GM12878 (cell line): Measurements from ENCODE around the gene PPP1R17. TPM values are rescaled to one million over a fixed set of nuclear protein-coding genes. Genes with fewer than 3 reads are reported as not detected.
A peak's percentile ranks its signal among the peaks of the same experiment; 100 is the strongest.

Experiments
- ATAC-seq: fragments of 200-7000 bp; cut with Tn5 transposase; 3 replicates; pipeline ENCODE4 v1.9.1; 2020; ENCODE audit warnings: mild to moderate bottlenecking, moderate library complexity
- BruUV-seq: library from RNA; stranded (reverse); fragments of 400-500 nt; replicated peaks from 2 replicates; lab custom pipeline; 2021; lab: Mats Ljungman, UMichigan
- CTCF ChIA-PET: fragments of 300-600 bp; sonication (Branson Sonifier 250); formaldehyde crosslinking; extraction: SDS; loops from one replicate; lab custom pipeline; 2021; ENCODE audit warnings: inconsistent platforms; lab: Yijun Ruan, JAX
- POLR2A ChIA-PET: fragments of 350-600 bp; formaldehyde crosslinking; extraction: SDS; loops from one replicate; lab custom pipeline; 2021; ENCODE audit warnings: inconsistent platforms; lab: Charles Lee
- RAD21 ChIA-PET: fragments of 300-600 bp; sonication (Branson Sonifier 250); formaldehyde crosslinking; loops from one replicate; lab custom pipeline; 2023; ENCODE audit warnings: antibody characterized with exemption; ENCODE audit not compliant: unreplicated experiment; lab: Charles Lee
- SMC1A ChIA-PET: fragments of 300-600 bp; sonication (Branson Sonifier 250); formaldehyde crosslinking; loops from one replicate; lab custom pipeline; 2023; ENCODE audit not compliant: unreplicated experiment, uncharacterized antibody; lab: Charles Lee
- DNase-seq: peaks from one replicate; pipeline ENCODE4 v3.0.0-alpha.2; 2011; ENCODE audit warnings: low read depth, low spot score
- FAIRE-seq: peaks from 3 replicates; lab custom pipeline; 2011; peaks lifted over from hg19 to GRCh38; lab: Jason Lieb, UNC
- H2AFZ ChIP-seq: 2 replicates; pipeline ENCODE4 v1.6.0; 2011; ENCODE audit warnings: low read depth, low read length, control low read depth; ENCODE audit not compliant: control insufficient read depth
- H3K27ac ChIP-seq: 2 replicates; pipeline ENCODE4 v1.5.1; 2011; ENCODE audit warnings: control low read depth; ENCODE audit not compliant: control insufficient read depth, insufficient read depth
- H3K27me3 ChIP-seq, 2 experiments: replicated peaks in 1 of 2; 2 replicates each; pipeline versions ENCODE4 v1.6.0 to v1.6.1; 2011; ENCODE audit warnings: low read length in 1 of 2; ENCODE audit not compliant: control insufficient read depth in 2 of 2, insufficient read depth in 2 of 2
- H3K36me3 ChIP-seq, 2 experiments: 2 replicates each; pipeline ENCODE4 v1.5.1; 2011; ENCODE audit warnings: low read length in 1 of 2; ENCODE audit not compliant: control insufficient read depth in 2 of 2, insufficient read depth in 2 of 2
- H3K4me1 ChIP-seq: 2 replicates; pipeline ENCODE4 v1.6.1; 2011; ENCODE audit warnings: mild to moderate bottlenecking, low read length, moderate library complexity, mixed read lengths; ENCODE audit not compliant: control insufficient read depth, insufficient read depth
- H3K4me2 ChIP-seq: 2 replicates; pipeline ENCODE4 v1.6.0; 2011; ENCODE audit warnings: control low read depth; ENCODE audit not compliant: control insufficient read depth, insufficient read depth
- H3K4me3 ChIP-seq: fragments of 200-600 bp; sonication (generic); 2 replicates; pipeline ENCODE4 v1.5.1; 2016
- H3K79me2 ChIP-seq: 2 replicates; pipeline ENCODE4 v1.6.0; 2011; ENCODE audit warnings: low read length; ENCODE audit not compliant: control insufficient read depth, insufficient read depth
- H3K9ac ChIP-seq: 2 replicates; pipeline ENCODE4 v1.8.0; 2011; ENCODE audit warnings: low read length, control low read depth, mixed read lengths; ENCODE audit not compliant: control insufficient read depth, insufficient read depth
- H3K9me3 ChIP-seq: replicated peaks from 3 replicates; pipeline ENCODE4 v1.5.1; 2011; ENCODE audit warnings: mild to moderate bottlenecking, low read length; ENCODE audit not compliant: control insufficient read depth, insufficient read depth
- H4K20me1 ChIP-seq: 2 replicates; pipeline ENCODE4 v1.6.0; 2011; ENCODE audit not compliant: control insufficient read depth, insufficient read depth
- ATF7 ChIP-seq: fragments of 450-650 bp; IDR thresholded peaks from 2 replicates; pipeline ENCODE4 v1.6.1; 2016; ENCODE audit warnings: low read depth, mild to moderate bottlenecking
- CHD2 ChIP-seq: IDR thresholded peaks from 2 replicates; pipeline ENCODE4 v1.6.1; 2011; ENCODE audit warnings: low read depth, low read length, improper control_type of control experiment, borderline replicate concordance
- IKZF2 ChIP-seq, 2 experiments: fragments of 450-650 bp; IDR thresholded peaks; 2 replicates each; pipeline ENCODE4 v1.6.1; 2017; ENCODE audit warnings: mild to moderate bottlenecking in 2 of 2, moderate library complexity in 2 of 2
- SPI1 ChIP-seq: IDR thresholded peaks from 2 replicates; pipeline ENCODE4 v1.6.1; 2011; ENCODE audit warnings: low read depth, mild to moderate bottlenecking, low read length, moderate library complexity, borderline replicate concordance; ENCODE audit not compliant: insufficient read depth
- SUPT20H ChIP-seq: IDR thresholded peaks from 2 replicates; pipeline ENCODE4 v1.6.1; 2011; ENCODE audit warnings: low read depth, mild to moderate bottlenecking, low read length, moderate library complexity, borderline replicate concordance; ENCODE audit not compliant: control insufficient read depth
- SUZ12 ChIP-seq: fragments of 200-600 bp; sonication (generic); IDR thresholded peaks from one replicate; pipeline ENCODE4 v1.6.1; 2018; ENCODE audit warnings: antibody characterized with exemption, mild to moderate bottlenecking; ENCODE audit not compliant: unreplicated experiment
- ZNF24 ChIP-seq: fragments of 450-650 bp; IDR thresholded peaks from 2 replicates; pipeline ENCODE4 v1.6.1; 2017; ENCODE audit warnings: antibody characterized with exemption, mild to moderate bottlenecking
- WGBS: methylation state at CpG from one replicate; pipeline ENCODE4 v1.1.6; 2016; ENCODE audit warnings: low lambda C conversion rate; ENCODE audit not compliant: insufficient replicate concordance, insufficient coverage; ENCODE audit errors: missing lambda C conversion rate; 5-methylcytosine and 5-hydroxymethylcytosine counted together
- in situ Hi-C: fragments of 300-500 bp; cut with MboI; formaldehyde crosslinking; loops from 9 replicates; pipeline ENCODE4 v1.14.3; 2018; ENCODE audit warnings: mixed read lengths
- intact Hi-C: fragments of 100-400 bp; cut with micrococcal nuclease; formaldehyde crosslinking; loops from one replicate; pipeline ENCODE4 v1.14.2; 2022; ENCODE audit not compliant: unreplicated experiment
- polyA plus RNA-seq, 11 experiments: library from polyadenylated mRNA; depleted of rRNA in 4 of 11; unstranded in 6 of 11; stranded (reverse) in 5 of 11; fragments of >200 nt; fragmentation: Nextera tagmentation in 4 of 11; fragmentation: Illumina TruSeq in 1 of 11; extraction: Ambion mirVana in 4 of 11; extraction: Trizol in 1 of 11; gene quantifications; 1 replicate in 1 of 11; 2 replicates in 10 of 11; pipeline versions ENCODE4 v1.2.1 to v1.2.3, GENCODE V29; 2011 to 2016; ENCODE audit warnings: inconsistent platforms in 2 of 11, missing spikeins in 2 of 11, low read depth in 1 of 11
- total RNA-seq, 4 experiments: library from RNA; depleted of rRNA in 3 of 4; stranded (reverse); fragments of >200 nt in 3 of 4; fragmentation: Illumina TruSeq in 1 of 4; extraction: Trizol in 1 of 4; gene quantifications; 2 replicates each; pipeline versions ENCODE4 v1.2.1 to v1.2.3, GENCODE V29; 2013 to 2021
- TF ChIP-seq, protein P1 (sequence below): IDR thresholded peaks from 2 replicates; pipeline ENCODE4 v1.6.1; 2012; ENCODE audit warnings: improper control_type of control experiment, low read depth, low read length; ENCODE audit not compliant: insufficient replicate concordance
- TF ChIP-seq, protein P2 (sequence below): fragments of 450-650 bp; IDR thresholded peaks from 2 replicates; pipeline ENCODE4 v1.6.1; 2017; ENCODE audit warnings: low read depth, mild to moderate bottlenecking, moderate library complexity
- TF ChIP-seq, protein P3 (sequence below): IDR thresholded peaks from 2 replicates; pipeline ENCODE4 v1.6.1; 2012; ENCODE audit warnings: low read depth, low read length, improper control_type of control experiment
- TF ChIP-seq, protein P4 (sequence below): fragments of 450-650 bp; IDR thresholded peaks from 2 replicates; pipeline ENCODE4 v1.6.1; 2018; ENCODE audit warnings: borderline replicate concordance, mild to moderate bottlenecking; ENCODE audit not compliant: partially characterized antibody

PPP1R17 gene
- total and polyA plus RNA-seq, 10 of the 15 experiments (the other 5 are each of a cell fraction or from before 2014, with no cell fraction given), result 0.05 to 0.28 (median 0.19) TPM; not detected in 7

DNA sequence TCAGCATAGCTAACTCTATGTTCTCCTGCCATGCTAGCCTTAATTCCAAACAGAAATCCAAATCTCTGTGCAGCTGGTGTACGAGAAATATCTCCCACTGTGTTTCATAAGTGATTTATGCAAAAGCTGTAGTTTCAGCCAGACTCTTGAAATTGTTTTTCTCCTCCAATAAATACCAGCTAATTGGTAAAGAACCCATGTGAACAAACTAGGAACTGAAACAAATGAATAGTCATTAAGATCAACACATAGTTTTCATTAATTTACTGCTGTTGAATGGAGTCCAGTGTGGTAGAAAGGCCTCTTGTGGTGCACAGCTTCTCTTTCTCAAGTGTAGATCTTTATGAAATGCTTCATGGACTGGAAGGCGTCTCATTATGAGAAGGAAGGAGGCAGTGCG lies 18.4 kb downstream of the PPP1R17 start:
- Histone ChIP-seq H2AFZ (no peak overlapping the region), H3K4me3 (no peak overlapping the region), H3K4me1 (no peaks in the 10 kb centered on the region), H4K20me1 (no peaks in the 10 kb centered on the region), H3K4me2 (no peak overlapping the region), H3K9me3 (no peaks in the 10 kb centered on the region), H3K27ac (no peak overlapping the region), H3K36me3 (no peaks in the 10 kb centered on the region), H3K79me2 (no peaks in the 10 kb centered on the region), H3K27me3 (peaks cover 0 to 3% of the 10 kb centered on the region in 2 experiments; a peak in 1 of 4 replicates), H3K9ac (no peak overlapping the region)
- FAIRE-seq, result no peak
- SMC1A ChIA-PET, result interaction anchor here (0.7 to 6.8 kb wide), 10 partner anchors 8 to 690 kb away, joined by 3 to 80 read pairs (median 6); no protein-coding TSS in a partner anchor
- CTCF ChIA-PET, result interaction anchor here (0.7 to 1.9 kb wide), 4 partner anchors 29 to 262 kb away, joined by 3 to 7 read pairs (median 4); no protein-coding TSS in a partner anchor
- in situ Hi-C loops (no loop called here), intact Hi-C loops (no loop called here)
- POLR2A ChIA-PET, result interaction anchor here (1.5 kb wide), 1 partner anchor 10 kb away, joined by 8 read pairs; no protein-coding TSS in a partner anchor
- peak; percentile 83 for ATAC-seq
- RAD21 ChIA-PET, result interaction anchor here (2.7 to 3.9 kb wide), 2 partner anchors 9 to 18 kb away, joined by 13 to 48 read pairs; partner anchors contain the start of gene PPP1R17
- WGBS, result 19% methylated on average over 3 of the region's 3 CpGs
- no TSS peak for BruUV-seq
- peak; percentile 37 for DNase-seq
- TF ChIP-seq SPI1, result peak; percentile 64; the same call in 1 of the 2 replicates
- TF ChIP-seq, protein P1, sequence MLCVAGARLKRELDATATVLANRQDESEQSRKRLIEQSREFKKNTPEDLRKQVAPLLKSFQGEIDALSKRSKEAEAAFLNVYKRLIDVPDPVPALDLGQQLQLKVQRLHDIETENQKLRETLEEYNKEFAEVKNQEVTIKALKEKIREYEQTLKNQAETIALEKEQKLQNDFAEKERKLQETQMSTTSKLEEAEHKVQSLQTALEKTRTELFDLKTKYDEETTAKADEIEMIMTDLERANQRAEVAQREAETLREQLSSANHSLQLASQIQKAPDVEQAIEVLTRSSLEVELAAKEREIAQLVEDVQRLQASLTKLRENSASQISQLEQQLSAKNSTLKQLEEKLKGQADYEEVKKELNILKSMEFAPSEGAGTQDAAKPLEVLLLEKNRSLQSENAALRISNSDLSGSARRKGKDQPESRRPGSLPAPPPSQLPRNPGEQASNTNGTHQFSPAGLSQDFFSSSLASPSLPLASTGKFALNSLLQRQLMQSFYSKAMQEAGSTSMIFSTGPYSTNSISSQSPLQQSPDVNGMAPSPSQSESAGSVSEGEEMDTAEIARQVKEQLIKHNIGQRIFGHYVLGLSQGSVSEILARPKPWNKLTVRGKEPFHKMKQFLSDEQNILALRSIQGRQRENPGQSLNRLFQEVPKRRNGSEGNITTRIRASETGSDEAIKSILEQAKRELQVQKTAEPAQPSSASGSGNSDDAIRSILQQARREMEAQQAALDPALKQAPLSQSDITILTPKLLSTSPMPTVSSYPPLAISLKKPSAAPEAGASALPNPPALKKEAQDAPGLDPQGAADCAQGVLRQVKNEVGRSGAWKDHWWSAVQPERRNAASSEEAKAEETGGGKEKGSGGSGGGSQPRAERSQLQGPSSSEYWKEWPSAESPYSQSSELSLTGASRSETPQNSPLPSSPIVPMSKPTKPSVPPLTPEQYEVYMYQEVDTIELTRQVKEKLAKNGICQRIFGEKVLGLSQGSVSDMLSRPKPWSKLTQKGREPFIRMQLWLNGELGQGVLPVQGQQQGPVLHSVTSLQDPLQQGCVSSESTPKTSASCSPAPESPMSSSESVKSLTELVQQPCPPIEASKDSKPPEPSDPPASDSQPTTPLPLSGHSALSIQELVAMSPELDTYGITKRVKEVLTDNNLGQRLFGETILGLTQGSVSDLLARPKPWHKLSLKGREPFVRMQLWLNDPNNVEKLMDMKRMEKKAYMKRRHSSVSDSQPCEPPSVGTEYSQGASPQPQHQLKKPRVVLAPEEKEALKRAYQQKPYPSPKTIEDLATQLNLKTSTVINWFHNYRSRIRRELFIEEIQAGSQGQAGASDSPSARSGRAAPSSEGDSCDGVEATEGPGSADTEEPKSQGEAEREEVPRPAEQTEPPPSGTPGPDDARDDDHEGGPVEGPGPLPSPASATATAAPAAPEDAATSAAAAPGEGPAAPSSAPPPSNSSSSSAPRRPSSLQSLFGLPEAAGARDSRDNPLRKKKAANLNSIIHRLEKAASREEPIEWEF, result no peak
- TF ChIP-seq IKZF2 (IDR thresholded peaks at IDR 0.05), result peak; percentile 48 to 68; a peak in 3 of 4 replicates
- TF ChIP-seq ZNF24, result no peak
- peak; percentile 35; the same call in 1 of the 2 replicates for TF ChIP-seq ATF7
- no peak for TF ChIP-seq SUZ12
- TF ChIP-seq, protein P2, sequence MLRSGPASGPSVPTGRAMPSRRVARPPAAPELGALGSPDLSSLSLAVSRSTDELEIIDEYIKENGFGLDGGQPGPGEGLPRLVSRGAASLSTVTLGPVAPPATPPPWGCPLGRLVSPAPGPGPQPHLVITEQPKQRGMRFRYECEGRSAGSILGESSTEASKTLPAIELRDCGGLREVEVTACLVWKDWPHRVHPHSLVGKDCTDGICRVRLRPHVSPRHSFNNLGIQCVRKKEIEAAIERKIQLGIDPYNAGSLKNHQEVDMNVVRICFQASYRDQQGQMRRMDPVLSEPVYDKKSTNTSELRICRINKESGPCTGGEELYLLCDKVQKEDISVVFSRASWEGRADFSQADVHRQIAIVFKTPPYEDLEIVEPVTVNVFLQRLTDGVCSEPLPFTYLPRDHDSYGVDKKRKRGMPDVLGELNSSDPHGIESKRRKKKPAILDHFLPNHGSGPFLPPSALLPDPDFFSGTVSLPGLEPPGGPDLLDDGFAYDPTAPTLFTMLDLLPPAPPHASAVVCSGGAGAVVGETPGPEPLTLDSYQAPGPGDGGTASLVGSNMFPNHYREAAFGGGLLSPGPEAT, result 0 out of 2 replicates have a peak, but pooled peaks have one; percentile 31
- no peak for TF ChIP-seq SUPT20H
- TF ChIP-seq, protein P3, sequence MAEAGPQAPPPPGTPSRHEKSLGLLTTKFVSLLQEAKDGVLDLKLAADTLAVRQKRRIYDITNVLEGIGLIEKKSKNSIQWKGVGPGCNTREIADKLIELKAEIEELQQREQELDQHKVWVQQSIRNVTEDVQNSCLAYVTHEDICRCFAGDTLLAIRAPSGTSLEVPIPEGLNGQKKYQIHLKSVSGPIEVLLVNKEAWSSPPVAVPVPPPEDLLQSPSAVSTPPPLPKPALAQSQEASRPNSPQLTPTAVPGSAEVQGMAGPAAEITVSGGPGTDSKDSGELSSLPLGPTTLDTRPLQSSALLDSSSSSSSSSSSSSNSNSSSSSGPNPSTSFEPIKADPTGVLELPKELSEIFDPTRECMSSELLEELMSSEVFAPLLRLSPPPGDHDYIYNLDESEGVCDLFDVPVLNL, result no peak
- TF ChIP-seq, protein P4, sequence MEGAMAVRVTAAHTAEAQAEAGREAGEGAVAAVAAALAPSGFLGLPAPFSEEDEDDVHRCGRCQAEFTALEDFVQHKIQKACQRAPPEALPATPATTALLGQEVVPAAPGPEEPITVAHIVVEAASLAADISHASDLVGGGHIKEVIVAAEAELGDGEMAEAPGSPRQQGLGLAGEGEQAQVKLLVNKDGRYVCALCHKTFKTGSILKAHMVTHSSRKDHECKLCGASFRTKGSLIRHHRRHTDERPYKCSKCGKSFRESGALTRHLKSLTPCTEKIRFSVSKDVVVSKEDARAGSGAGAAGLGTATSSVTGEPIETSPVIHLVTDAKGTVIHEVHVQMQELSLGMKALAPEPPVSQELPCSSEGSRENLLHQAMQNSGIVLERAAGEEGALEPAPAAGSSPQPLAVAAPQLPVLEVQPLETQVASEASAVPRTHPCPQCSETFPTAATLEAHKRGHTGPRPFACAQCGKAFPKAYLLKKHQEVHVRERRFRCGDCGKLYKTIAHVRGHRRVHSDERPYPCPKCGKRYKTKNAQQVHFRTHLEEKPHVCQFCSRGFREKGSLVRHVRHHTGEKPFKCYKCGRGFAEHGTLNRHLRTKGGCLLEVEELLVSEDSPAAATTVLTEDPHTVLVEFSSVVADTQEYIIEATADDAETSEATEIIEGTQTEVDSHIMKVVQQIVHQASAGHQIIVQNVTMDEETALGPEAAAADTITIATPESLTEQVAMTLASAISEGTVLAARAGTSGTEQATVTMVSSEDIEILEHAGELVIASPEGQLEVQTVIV, result no peak
- no peak for TF ChIP-seq CHD2
